CD14-positive monocyte (primary cell): Measurements from ENCODE around the gene SLC2A2. TPM values are rescaled to one million over a fixed set of nuclear protein-coding genes. Genes with fewer than 3 reads are reported as not detected.

Source experiments
- DNase-seq, 3 donors: peaks; one replicate each; pipeline ENCODE4 v3.0.0-alpha.2; 2011 to 2022
- H2AFZ ChIP-seq: 2 replicates; pipeline ENCODE4 v1.6.0; 2012; ENCODE audit warnings: mild to moderate bottlenecking, low read depth, low read length, inconsistent platforms; ENCODE audit not compliant: insufficient read depth, poor library complexity, severe bottlenecking
- H3K27ac ChIP-seq, 2 donors: 1 replicate in 1 of 2; 2 replicates in 1 of 2; pipeline ENCODE4 v1.5.1; 2012 to 2013; ENCODE audit warnings: low read length in 2 of 2, control low read depth in 1 of 2, inconsistent platforms in 1 of 2, low read depth in 1 of 2, mild to moderate bottlenecking in 1 of 2
- H3K27me3 ChIP-seq, 2 donors: one replicate each; pipeline versions ENCODE4 v1.6.0 to v1.6.1; 2011 to 2013; ENCODE audit warnings: low read length in 2 of 2; ENCODE audit not compliant: control insufficient read depth in 2 of 2, insufficient read depth in 2 of 2
- H3K36me3 ChIP-seq, 2 donors: replicated peaks in 1 of 2; 1 replicate in 1 of 2; 2 replicates in 1 of 2; pipeline versions ENCODE4 v1.5.1 to v1.6.1; 2012 to 2013; ENCODE audit warnings: low read length in 2 of 2, control low read depth in 1 of 2, inconsistent platforms in 1 of 2, mild to moderate bottlenecking in 1 of 2; ENCODE audit not compliant: insufficient read depth in 2 of 2, control insufficient read depth in 1 of 2
- H3K4me1 ChIP-seq, 2 donors: 1 replicate in 1 of 2; 2 replicates in 1 of 2; pipeline versions ENCODE4 v1.5.1 to v1.6.1; 2012 to 2013; ENCODE audit warnings: low read length in 2 of 2, control low read depth in 1 of 2, inconsistent platforms in 1 of 2, mild to moderate bottlenecking in 1 of 2, moderate library complexity in 1 of 2; ENCODE audit not compliant: insufficient read depth in 2 of 2, control insufficient read depth in 1 of 2
- H3K4me2 ChIP-seq: replicated peaks from 2 replicates; pipeline ENCODE3; 2012; ENCODE audit warnings: low read length, moderate library complexity, mild to moderate bottlenecking; ENCODE audit not compliant: poor library complexity, severe bottlenecking; ENCODE audit errors: extremely low read depth
- H3K4me3 ChIP-seq, 3 experiments: fragments of 200-600 bp in 1 of 3; sonication (generic) in 1 of 3; replicated peaks in 1 of 3; 1 replicate in 2 of 3; 2 replicates in 1 of 3; pipeline ENCODE4 v1.5.1; 2011 to 2013; ENCODE audit warnings: low read length in 3 of 3, mild to moderate bottlenecking in 3 of 3, control low read depth in 2 of 3, low read depth in 2 of 3, inconsistent platforms in 1 of 3, moderate library complexity in 1 of 3
- H3K79me2 ChIP-seq: 2 replicates; pipeline ENCODE4 v1.6.0; 2012; ENCODE audit warnings: mild to moderate bottlenecking, control low read depth, inconsistent platforms, low read length, moderate library complexity; ENCODE audit not compliant: insufficient read depth
- H3K9ac ChIP-seq: 2 replicates; pipeline ENCODE4 v1.6.0; 2017; ENCODE audit warnings: low read length, mild to moderate bottlenecking; ENCODE audit not compliant: insufficient read depth, poor library complexity, severe bottlenecking
- H3K9me3 ChIP-seq, 2 donors: replicated peaks in 1 of 2; 1 replicate in 1 of 2; 2 replicates in 1 of 2; pipeline versions ENCODE4 v1.5.1 to v1.6.1; 2012 to 2013; ENCODE audit warnings: low read length in 2 of 2, control low read depth in 1 of 2; ENCODE audit not compliant: control insufficient read depth in 1 of 2, insufficient read depth in 1 of 2
- H4K20me1 ChIP-seq: 2 replicates; pipeline ENCODE4 v1.6.0; 2012; ENCODE audit warnings: mild to moderate bottlenecking, low read length, control low read depth, moderate library complexity; ENCODE audit not compliant: insufficient read depth
- H3K27ac Mint-ChIP-seq, 7 donors: one replicate each; pipeline ENCODE4 v1.8.0; 2020; ENCODE audit warnings: mild to moderate bottlenecking in 7 of 7, mixed read lengths in 7 of 7, moderate library complexity in 6 of 7, inconsistent platforms in 2 of 7
- H3K27me3 Mint-ChIP-seq, 3 donors: one replicate each; pipeline ENCODE4 v1.8.0; 2021 to 2022; ENCODE audit warnings: low read depth in 3 of 3, mild to moderate bottlenecking in 3 of 3, mixed read lengths in 3 of 3, moderate library complexity in 3 of 3, inconsistent platforms in 1 of 3
- H3K36me3 Mint-ChIP-seq, 2 donors: one replicate each; pipeline ENCODE4 v1.8.0; 2020; ENCODE audit warnings: mixed read lengths in 2 of 2, inconsistent platforms in 1 of 2, mild to moderate bottlenecking in 1 of 2
- H3K4me1 Mint-ChIP-seq: one replicate; pipeline ENCODE4 v1.8.0; 2020; ENCODE audit warnings: mild to moderate bottlenecking, mixed read lengths
- H3K4me3 Mint-ChIP-seq, 2 donors: one replicate each; pipeline ENCODE4 v1.8.0; 2020; ENCODE audit warnings: mild to moderate bottlenecking in 2 of 2, mixed read lengths in 2 of 2, moderate library complexity in 1 of 2
- H3K9me3 Mint-ChIP-seq, 7 donors: one replicate each; pipeline ENCODE4 v1.8.0; 2020 to 2022; ENCODE audit warnings: mixed read lengths in 7 of 7, mild to moderate bottlenecking in 6 of 7, moderate library complexity in 6 of 7, inconsistent platforms in 2 of 7
- WGBS: methylation state at CpG from one replicate; pipeline ENCODE4 v1.1.5; 2013; ENCODE audit warnings: missing lambda C conversion rate; ENCODE audit not compliant: insufficient coverage; 5-methylcytosine and 5-hydroxymethylcytosine counted together
- intact Hi-C, 2 donors: fragments of 100-400 bp; cut with micrococcal nuclease; formaldehyde crosslinking; loops; one replicate each; pipeline versions ENCODE4 v1.15.0 to v1.15.1; 2023
- polyA plus RNA-seq, 3 donors: library from polyadenylated mRNA; depleted of rRNA in 1 of 3; unstranded in 2 of 3; stranded (reverse) in 1 of 3; fragments of 300-500 nt in 2 of 3; fragments of >200 nt in 1 of 3; fragmentation: Illumina TruSeq in 2 of 3; gene quantifications; 1 replicate in 2 of 3; 2 replicates in 1 of 3; pipeline ENCODE4 v1.2.3, GENCODE V29; 2012 to 2021
- TF ChIP-seq, protein P1 (sequence below): fragments of 200-600 bp; IDR thresholded peaks from one replicate; pipeline ENCODE4 v1.8.0; 2022; ENCODE audit warnings: antibody characterized with exemption, mild to moderate bottlenecking

The SLC2A2 gene
- polyA plus RNA-seq, 3 donors, result not detected

DNA sequence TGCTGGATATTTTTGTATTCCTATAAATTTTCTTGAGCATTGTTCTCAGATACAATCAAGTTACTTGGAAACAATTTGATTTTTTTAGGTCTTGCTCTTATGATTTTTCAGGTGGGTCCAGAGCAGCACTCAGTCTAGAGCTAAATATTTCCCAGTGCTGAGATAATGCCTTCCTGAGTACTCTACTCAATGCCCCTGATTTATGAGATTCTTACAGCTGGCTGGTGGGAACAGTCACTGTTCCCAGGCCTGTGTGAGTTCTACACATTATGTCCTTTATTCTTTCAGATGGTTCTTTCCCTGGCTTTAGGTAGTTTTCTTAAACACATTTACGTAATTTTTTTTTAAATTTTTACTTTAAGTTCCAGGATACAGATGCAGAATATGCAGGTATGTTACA is 67.1 kb downstream of the SLC2A2 start:
- H3K9me3 Mint-ChIP-seq, result peaks cover 0 to 2% (median 0%) of the 10 kb centered on the region in 7 donors
- H3K27ac Mint-ChIP-seq, result no peak overlapping the region
- Histone ChIP-seq H3K27me3 (no peaks in the 10 kb centered on the region), H3K36me3 (no peaks in the 10 kb centered on the region), H4K20me1 (no peaks in the 10 kb centered on the region), H3K9ac (no peak overlapping the region), H3K79me2 (no peaks in the 10 kb centered on the region), H3K4me2 (no peak overlapping the region), H3K9me3 (no peaks in the 10 kb centered on the region), H3K4me3 (no peak overlapping the region), H3K27ac (no peak overlapping the region), H3K4me1 (no peaks in the 10 kb centered on the region), H2AFZ (no peak overlapping the region)
- intact Hi-C loops, result no loop called here
- no CpG with 5 or more reads among the region's 1 CpG for WGBS
- no peaks in the 10 kb centered on the region for H3K4me1 Mint-ChIP-seq
- TF ChIP-seq, protein P1, sequence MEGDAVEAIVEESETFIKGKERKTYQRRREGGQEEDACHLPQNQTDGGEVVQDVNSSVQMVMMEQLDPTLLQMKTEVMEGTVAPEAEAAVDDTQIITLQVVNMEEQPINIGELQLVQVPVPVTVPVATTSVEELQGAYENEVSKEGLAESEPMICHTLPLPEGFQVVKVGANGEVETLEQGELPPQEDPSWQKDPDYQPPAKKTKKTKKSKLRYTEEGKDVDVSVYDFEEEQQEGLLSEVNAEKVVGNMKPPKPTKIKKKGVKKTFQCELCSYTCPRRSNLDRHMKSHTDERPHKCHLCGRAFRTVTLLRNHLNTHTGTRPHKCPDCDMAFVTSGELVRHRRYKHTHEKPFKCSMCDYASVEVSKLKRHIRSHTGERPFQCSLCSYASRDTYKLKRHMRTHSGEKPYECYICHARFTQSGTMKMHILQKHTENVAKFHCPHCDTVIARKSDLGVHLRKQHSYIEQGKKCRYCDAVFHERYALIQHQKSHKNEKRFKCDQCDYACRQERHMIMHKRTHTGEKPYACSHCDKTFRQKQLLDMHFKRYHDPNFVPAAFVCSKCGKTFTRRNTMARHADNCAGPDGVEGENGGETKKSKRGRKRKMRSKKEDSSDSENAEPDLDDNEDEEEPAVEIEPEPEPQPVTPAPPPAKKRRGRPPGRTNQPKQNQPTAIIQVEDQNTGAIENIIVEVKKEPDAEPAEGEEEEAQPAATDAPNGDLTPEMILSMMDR, result no peak
- no peaks in the 10 kb centered on the region for H3K36me3 Mint-ChIP-seq
- no peak overlapping the region for H3K4me3 Mint-ChIP-seq
- H3K27me3 Mint-ChIP-seq, result peaks cover 1 to 6% (median 1%) of the 10 kb centered on the region in 3 donors
- no peak for DNase-seq

DNA sequence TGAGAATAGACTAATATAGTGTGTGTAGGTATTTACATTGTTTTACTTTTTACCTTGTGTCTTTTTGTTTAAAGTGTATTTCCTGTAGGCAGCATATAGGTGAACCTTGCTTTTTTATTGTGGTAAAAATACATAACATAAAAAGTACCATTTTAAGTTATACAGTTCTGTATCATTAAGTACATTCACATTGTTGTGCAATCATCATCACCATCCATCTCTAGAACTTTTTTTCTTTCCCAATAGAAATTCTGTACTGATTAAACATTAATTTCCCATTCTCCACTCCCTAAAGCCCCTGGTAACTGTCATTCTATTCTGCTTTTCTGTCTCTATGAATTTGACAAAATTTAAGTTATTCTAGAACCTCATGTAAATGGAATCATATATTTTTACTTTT is 69.9 kb downstream of the SLC2A2 start:
- H3K4me2 ChIP-seq, result no peak overlapping the region
- Mint-ChIP-seq H3K4me1 (no peaks in the 10 kb centered on the region), H3K4me3 (no peak overlapping the region), H3K27ac (no peak overlapping the region), H3K36me3 (no peaks in the 10 kb centered on the region), H3K9me3 (peaks cover 0 to 2% (median 0%) of the 10 kb centered on the region in 7 donors), H3K27me3 (peaks cover 1 to 8% (median 4%) of the 10 kb centered on the region in 3 donors)
- intact Hi-C loops, result no loop called here
- H3K27ac ChIP-seq, result no peak overlapping the region
- H4K20me1 ChIP-seq, result no peaks in the 10 kb centered on the region
- TF ChIP-seq, protein P1, result no peak
- no peaks in the 10 kb centered on the region for H3K79me2 ChIP-seq
- no peaks in the 10 kb centered on the region for H3K27me3 ChIP-seq
- H3K36me3 ChIP-seq, result no peaks in the 10 kb centered on the region
- no peak overlapping the region for H2AFZ ChIP-seq
- no peak overlapping the region for H3K4me3 ChIP-seq
- no peaks in the 10 kb centered on the region for H3K9me3 ChIP-seq
- DNase-seq, result no peak
- H3K9ac ChIP-seq, result no peak overlapping the region
- H3K4me1 ChIP-seq, result no peaks in the 10 kb centered on the region
